Smooth muscle cell (in vitro differentiated cells): ENCODE data around the gene OR10H1. TPM values are rescaled to one million over a fixed set of nuclear protein-coding genes. Genes with fewer than 3 reads are reported as not detected.
"Not testable (repeated sequence)": the region's sequence is repeated elsewhere in the genome, so short reads cannot be mapped to it uniquely, and the experiment has no call there.

ENCODE experiments used
- DNase-seq: peaks from one replicate; lab custom pipeline; 2025; ENCODE audit not compliant: unreplicated experiment; lab: John Stamatoyannopoulos, UW
- H2AFZ ChIP-seq: fragments of 200-600 bp; sonication (generic); 2 replicates; pipeline ENCODE4 v1.6.0; 2016; ENCODE audit warnings: antibody characterized with exemption, low read depth, mild to moderate bottlenecking
- H3F3A ChIP-seq: fragments of 200-600 bp; sonication (generic); 2 replicates; pipeline ENCODE4 v1.6.0; 2017; ENCODE audit warnings: antibody characterized with exemption, low read depth
- H3K27ac ChIP-seq: fragments of 200-600 bp; sonication (generic); 2 replicates; pipeline ENCODE4 v1.5.1; 2016; ENCODE audit warnings: low read depth, mild to moderate bottlenecking
- H3K27me3 ChIP-seq: fragments of 200-600 bp; sonication (generic); 2 replicates; pipeline ENCODE4 v1.6.1; 2016; ENCODE audit warnings: low read depth, mild to moderate bottlenecking
- H3K36me3 ChIP-seq: fragments of 200-600 bp; sonication (generic); 2 replicates; pipeline ENCODE4 v1.5.1; 2016; ENCODE audit warnings: low read depth
- H3K4me1 ChIP-seq: fragments of 200-600 bp; sonication (generic); 2 replicates; pipeline ENCODE4 v1.5.1; 2016; ENCODE audit warnings: low read depth
- H3K4me2 ChIP-seq: fragments of 200-600 bp; sonication (generic); 2 replicates; pipeline ENCODE4 v1.6.0; 2016; ENCODE audit warnings: mild to moderate bottlenecking
- H3K4me3 ChIP-seq: fragments of 200-600 bp; sonication (generic); 2 replicates; pipeline ENCODE4 v1.5.1; 2016; ENCODE audit warnings: mild to moderate bottlenecking
- H3K79me2 ChIP-seq: fragments of 200-600 bp; sonication (generic); 2 replicates; pipeline ENCODE4 v1.6.0; 2016; ENCODE audit warnings: low read depth, mild to moderate bottlenecking
- H3K9ac ChIP-seq: fragments of 200-600 bp; sonication (generic); 2 replicates; pipeline ENCODE4 v1.6.0; 2016; ENCODE audit warnings: low read depth
- H3K9me3 ChIP-seq: fragments of 200-600 bp; sonication (generic); replicated peaks from 2 replicates; pipeline ENCODE4 v1.5.1; 2016; ENCODE audit warnings: low read depth
- H4K20me1 ChIP-seq: fragments of 200-600 bp; sonication (generic); 2 replicates; pipeline ENCODE4 v1.6.0; 2016; ENCODE audit warnings: low read depth
- WGBS: methylation state at CpG from one replicate; pipeline ENCODE4 v1.1.7; 2016; ENCODE audit warnings: low lambda C conversion rate; 5-methylcytosine and 5-hydroxymethylcytosine counted together
- polyA plus RNA-seq: library from polyadenylated mRNA; unstranded; fragments of >200 nt; fragmentation: Nextera tagmentation; extraction: Ambion mirVana; gene quantifications from 2 replicates; pipeline ENCODE4 v1.2.1, GENCODE V29; 2016
- total RNA-seq: library from RNA; depleted of rRNA; stranded (reverse); fragments of >200 nt; gene quantifications from 2 replicates; pipeline ENCODE4 v1.2.3, GENCODE V29; 2014
- TF ChIP-seq, protein P1 (sequence below): fragments of 200-600 bp; sonication (generic); IDR thresholded peaks from 2 replicates; pipeline ENCODE4 v1.5.1; 2017; ENCODE audit warnings: borderline replicate concordance, mild to moderate bottlenecking, antibody characterized with exemption; ENCODE audit not compliant: insufficient read depth, poor library complexity, severe bottlenecking

Gene OR10H1
- total and polyA plus RNA-seq, 2 experiments from 2014 or later: not detected

GRCh38 chr19:15843203-15843893 is 27.9 kb upstream of the OR10H1 start:
- Histone ChIP-seq H3K79me2 (no peaks in the 10 kb centered on the region), H3K27ac (no peak overlapping the region), H3K36me3 (no peaks in the 10 kb centered on the region), H3K27me3 (no peaks in the 10 kb centered on the region), H4K20me1 (no peaks in the 10 kb centered on the region), H3K9me3 (peaks cover 9% of the 10 kb centered on the region), H3K4me1 (no peaks in the 10 kb centered on the region), H3K4me2 (no peak overlapping the region), H3K9ac (no peak overlapping the region), H3K4me3 (no peak overlapping the region), H2AFZ (no peak overlapping the region), H3F3A (no peaks in the 10 kb centered on the region)
- no peak for DNase-seq
- TF ChIP-seq, protein P1, sequence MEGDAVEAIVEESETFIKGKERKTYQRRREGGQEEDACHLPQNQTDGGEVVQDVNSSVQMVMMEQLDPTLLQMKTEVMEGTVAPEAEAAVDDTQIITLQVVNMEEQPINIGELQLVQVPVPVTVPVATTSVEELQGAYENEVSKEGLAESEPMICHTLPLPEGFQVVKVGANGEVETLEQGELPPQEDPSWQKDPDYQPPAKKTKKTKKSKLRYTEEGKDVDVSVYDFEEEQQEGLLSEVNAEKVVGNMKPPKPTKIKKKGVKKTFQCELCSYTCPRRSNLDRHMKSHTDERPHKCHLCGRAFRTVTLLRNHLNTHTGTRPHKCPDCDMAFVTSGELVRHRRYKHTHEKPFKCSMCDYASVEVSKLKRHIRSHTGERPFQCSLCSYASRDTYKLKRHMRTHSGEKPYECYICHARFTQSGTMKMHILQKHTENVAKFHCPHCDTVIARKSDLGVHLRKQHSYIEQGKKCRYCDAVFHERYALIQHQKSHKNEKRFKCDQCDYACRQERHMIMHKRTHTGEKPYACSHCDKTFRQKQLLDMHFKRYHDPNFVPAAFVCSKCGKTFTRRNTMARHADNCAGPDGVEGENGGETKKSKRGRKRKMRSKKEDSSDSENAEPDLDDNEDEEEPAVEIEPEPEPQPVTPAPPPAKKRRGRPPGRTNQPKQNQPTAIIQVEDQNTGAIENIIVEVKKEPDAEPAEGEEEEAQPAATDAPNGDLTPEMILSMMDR: no peak
- WGBS: 46% methylated on average over 5 of the region's 5 CpGs

- DNase-seq: no peak
- Histone ChIP-seq H3F3A (no peaks in the 10 kb centered on the region), H3K4me2 (no peak overlapping the region), H2AFZ (no peak overlapping the region), H3K27ac (no peak overlapping the region), H3K79me2 (no peaks in the 10 kb centered on the region), H4K20me1 (no peaks in the 10 kb centered on the region), H3K36me3 (no peaks in the 10 kb centered on the region), H3K27me3 (no peaks in the 10 kb centered on the region), H3K4me1 (no peaks in the 10 kb centered on the region), H3K9ac (no peak overlapping the region), H3K9me3 (peaks cover 10% of the 10 kb centered on the region), H3K4me3 (no peak overlapping the region)
- TF ChIP-seq, protein P1: no peak
- 68% methylated on average over 11 of the region's 11 CpGs for WGBS
Observed at GRCh38 chr19:15841875-15842569, 26.6 kb upstream of the OR10H1 start.

GRCh38 chr19:15840833-15841232 is 25.4 kb upstream of the OR10H1 start:
- Histone ChIP-seq H3K27me3 (no peaks in the 10 kb centered on the region), H2AFZ (no peak overlapping the region), H3K4me1 (no peaks in the 10 kb centered on the region), H3K9ac (no peak overlapping the region), H3K36me3 (no peaks in the 10 kb centered on the region), H3F3A (no peaks in the 10 kb centered on the region), H3K4me3 (no peak overlapping the region), H4K20me1 (no peaks in the 10 kb centered on the region), H3K9me3 (peaks cover 10% of the 10 kb centered on the region), H3K79me2 (no peaks in the 10 kb centered on the region), H3K27ac (no peak overlapping the region), H3K4me2 (no peak overlapping the region)
- TF ChIP-seq, protein P1: no peak
- WGBS: 33% methylated on average over 2 of the region's 2 CpGs
- DNase-seq: no peak

GRCh38 chr19:15839888-15840287 is 24.4 kb upstream of the OR10H1 start:
- H3K4me1 ChIP-seq, H3K79me2 ChIP-seq, DNase-seq, H4K20me1 ChIP-seq, H3K27ac ChIP-seq, H3F3A ChIP-seq, H3K36me3 ChIP-seq, H3K27me3 ChIP-seq, H3K4me2 ChIP-seq, H3K4me3 ChIP-seq, H3K9ac ChIP-seq, H3K9me3 ChIP-seq, H2AFZ ChIP-seq: not testable (repeated sequence)
- 27% methylated on average over 4 of the region's 4 CpGs for WGBS
